Activated CD4-positive, alpha-beta T cell treated with anti-CD3 and anti-CD28 coated beads, Interleukin-2, amount 50 U/mL, for 24 hours (primary cell): ENCODE results near the gene PKIB.

Experiments used
- DNase-seq, 2 donors: peaks; one replicate each; pipeline ENCODE4 v3.0.0-alpha.2; 2020; ENCODE audit warnings: low read depth in 1 of 2, low spot score in 1 of 2

The PKIB gene

DNA sequence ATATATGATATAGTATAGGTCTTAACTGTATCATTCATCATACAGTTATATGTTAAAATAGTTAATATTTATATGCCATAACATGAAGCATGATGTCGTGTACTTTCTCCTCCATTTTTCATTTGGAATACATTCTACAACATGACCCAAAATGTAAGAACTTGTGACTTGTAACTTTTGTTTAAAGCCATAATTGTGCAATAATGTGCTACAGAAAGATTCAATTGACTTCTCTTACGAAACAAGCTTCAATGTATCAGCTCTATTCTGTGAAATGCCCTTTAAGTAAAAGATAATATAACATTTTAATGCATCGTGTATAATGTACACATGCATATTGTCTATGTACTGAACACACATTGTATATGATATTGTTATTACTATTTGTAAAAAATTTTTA, 92.6 kb downstream of the PKIB start:
- no peak for DNase-seq

DNA sequence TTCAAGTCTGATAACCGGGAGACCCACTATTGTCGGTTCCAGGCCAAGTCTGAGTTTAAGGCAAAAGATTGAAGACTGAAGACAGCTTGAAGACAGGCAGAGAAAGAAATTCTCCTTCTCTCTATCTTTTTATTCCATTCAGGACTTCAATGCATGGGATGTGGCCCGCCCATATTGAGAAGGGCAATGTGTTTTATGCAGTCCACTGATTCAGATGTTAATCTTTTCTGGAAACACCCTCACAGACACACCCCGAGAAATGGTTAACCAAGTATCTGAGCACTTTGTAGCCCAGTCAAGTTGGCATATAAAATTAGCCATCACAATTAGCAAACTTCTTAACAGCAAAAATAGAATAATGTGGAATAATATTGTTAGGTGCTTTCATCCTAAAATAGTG, 93.9 kb downstream of the PKIB start:
- no peak for DNase-seq

DNA sequence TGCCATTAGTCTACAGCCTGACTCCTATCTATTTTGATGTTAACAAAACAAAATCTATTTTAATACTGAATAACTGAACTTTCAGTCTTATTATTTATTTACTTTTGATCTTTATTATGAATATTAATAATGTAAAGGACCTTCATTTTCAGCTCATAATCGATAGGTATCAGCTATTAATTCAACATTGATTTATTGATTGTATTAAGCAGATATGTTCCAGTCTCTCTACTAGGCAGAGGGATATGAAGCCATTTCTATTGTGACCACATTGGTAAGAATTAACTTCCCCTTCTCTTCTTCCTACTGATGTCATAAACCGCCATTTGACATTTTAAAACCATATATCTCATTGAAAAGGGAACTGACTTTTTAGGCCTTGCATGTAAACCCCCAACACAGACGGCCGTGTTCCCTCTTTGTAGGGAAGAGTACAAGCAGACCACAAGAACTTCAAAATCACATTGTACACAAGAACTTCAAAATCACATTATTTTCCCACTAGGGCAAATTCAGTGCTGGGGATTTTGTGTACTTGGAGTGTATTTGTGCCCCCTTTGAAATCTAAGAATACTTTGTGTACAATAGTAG, 99.8 kb downstream of the PKIB start:
- no peak for DNase-seq

DNA sequence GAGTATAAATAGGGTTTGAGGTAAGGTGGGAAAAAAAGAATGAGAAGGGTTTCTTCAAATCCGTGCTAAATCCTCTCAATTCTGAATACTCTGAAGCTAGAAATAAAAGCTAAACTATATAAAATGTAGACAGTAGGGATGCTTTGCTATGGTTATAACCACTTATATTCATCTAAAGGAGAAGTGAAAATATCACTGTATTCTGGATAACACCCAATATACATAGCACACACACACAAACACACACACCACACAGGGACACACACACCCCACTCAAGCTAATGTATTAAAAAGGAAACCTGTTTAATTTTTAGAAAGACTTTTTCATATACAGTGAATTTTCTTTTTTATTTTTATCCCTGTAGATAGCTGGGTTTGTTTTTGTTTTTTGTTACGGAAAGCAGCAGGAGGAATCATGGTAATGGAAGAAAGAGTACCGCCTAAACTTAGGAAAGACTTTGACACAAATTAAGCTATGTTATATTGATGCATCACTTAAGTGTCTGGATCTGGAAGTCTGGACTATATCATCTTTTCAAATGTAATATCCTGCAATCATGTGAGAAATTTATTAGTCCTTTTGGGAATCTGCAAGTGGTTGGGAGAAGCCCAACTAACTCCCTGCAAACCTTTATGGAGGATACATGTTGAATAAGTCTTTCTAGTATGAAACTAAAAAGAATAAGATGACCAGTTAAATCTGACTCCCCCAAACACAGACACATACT, 100.9 kb downstream of the PKIB start:
- DNase-seq = no peak

DNA sequence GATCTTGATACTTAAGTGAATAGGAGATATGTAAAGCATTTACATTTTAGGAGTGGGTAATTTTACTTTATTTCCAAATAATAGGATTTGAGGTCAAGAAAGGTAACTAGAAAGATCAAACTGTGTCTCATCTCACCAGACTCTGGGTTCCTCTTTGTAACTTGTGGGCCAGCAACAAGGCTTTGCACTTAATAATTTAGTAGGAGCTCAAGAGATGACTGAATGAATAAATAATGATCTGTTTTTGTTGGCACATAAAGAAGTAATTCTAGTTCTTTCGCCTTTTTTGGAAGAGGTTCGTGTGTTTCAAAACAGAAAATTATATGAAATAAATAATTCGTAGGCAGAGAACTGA, 101.9 kb downstream of the PKIB start:
- no peak for DNase-seq

DNA sequence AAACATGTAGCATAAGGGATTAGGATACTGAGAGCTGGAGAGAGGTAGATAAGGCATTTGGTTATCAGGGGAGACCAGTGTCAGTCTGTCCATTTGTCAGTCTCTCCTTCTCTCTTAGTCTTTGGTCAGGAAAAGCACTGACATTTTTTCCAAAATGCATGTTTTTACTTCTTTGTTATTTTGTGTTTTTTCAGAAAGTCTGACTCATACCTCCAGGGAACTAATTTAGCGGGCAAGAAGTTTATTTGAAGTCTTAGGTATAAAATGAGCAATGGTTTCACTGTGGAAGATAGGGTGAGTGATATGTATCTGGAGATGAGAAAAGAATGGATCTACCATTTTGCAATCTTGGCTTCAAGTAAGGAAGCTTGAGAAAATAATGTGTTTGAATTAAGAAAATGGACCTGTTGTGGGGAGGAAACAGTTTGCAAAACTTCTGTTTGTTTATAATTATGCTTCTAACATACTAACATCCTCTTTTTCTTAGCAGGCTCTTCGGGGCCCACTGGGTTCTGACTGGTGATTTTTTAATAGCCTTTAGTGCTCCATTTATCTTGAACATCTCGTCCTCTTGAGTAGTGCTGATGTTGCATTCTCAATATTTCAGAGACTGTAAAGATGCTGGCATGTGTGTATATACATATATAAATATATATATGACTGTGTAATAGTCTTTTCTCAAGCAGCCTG, 102.4 kb downstream of the PKIB start:
- no peak for DNase-seq

DNA sequence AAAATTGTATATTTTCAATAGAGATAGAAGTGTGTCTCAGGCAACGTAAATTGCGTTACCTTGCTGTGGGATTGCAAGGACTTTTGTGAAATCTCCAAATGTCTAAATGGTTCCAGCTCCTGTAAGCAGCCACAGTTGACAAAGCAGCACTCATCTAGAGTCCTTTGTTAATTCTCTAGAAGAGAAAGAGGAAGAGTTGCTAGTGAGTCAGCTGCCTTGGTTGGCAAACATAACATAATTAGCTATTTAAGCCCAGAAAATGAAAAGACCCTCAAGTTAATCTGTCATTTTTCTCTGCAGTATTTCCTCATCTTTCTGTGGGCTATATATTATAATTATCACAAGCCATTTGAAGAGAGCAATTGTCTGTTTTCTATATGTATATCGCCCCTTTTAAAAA, 102.9 kb downstream of the PKIB start:
- DNase-seq = no peak

DNA sequence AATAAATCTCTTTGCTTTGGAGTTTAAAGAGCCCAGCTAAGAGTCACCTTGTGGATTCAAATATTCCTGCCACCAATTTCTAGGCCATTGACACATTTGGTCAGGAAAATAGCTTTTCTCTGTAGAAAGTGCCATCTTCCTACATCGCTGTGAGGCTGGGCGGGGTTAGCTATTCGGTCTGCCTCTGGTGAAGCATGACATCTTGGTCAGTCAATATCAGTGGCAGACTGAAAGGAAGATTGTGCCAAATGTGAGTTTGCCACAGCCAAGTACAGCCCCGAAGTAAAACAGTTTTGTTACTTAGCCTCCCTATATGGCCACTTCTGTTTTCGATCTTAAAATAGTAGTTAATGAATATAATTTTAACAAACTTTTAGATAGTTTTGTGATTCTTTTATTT, 103.9 kb downstream of the PKIB start:
- no peak for DNase-seq

DNA sequence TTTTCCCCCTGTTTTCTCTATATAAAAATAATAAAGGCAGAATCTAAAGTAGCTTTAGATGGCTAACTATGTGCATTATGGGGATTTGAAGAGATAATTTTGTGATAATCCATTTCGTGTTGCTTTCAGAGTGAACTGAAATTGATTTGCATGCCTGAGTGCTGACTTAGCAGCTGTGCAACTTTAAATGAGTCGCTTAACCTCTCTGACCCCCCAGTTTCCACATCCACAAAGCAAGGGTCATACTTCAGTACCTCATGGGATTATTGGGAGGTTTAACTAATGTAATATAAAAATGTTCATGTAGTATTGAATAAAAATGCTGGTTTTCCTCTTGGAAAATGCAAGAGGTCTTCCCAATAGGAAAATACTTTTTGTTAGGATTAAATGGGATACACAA, 105.5 kb downstream of the PKIB start:
- no peak for DNase-seq

DNA sequence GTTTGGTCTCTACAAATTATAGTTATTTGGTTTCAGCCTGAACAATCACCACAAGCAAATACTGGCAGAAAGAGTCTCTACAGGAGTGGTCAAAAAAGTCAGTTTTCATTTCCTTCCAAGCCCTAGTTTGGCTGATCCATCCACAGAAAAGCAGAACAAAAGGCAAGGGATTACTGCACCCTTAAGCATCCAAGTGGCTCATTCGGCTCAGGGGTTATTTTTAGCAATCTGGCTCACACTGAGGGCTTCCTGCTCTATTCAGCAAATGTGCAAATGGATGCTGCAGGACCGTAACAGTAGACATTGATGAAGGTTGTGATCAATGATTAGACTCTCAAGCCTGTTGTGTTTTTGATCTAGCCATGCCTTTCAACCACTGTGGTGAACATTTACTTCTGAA, 107.1 kb downstream of the PKIB start:
- DNase-seq = no peak

DNA sequence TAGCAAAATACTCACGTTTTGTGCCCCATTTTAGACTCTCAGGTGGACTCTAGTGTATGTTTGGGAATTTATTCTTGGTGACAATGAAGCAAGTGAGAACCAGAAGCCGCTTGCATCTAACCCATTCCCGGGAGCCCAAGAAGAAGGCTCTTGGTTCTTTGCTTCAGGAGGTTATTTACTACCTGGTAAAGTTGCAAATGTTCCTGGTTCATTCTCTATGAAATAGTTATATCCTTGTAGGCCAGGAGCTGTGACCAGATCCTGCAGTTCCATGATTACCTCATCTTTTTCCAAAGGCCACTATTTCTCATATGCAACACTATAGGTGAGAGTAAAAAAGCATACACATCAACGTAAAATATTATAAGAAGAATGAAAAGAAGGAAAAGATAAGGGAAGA, 108.4 kb downstream of the PKIB start:
- no peak for DNase-seq

DNA sequence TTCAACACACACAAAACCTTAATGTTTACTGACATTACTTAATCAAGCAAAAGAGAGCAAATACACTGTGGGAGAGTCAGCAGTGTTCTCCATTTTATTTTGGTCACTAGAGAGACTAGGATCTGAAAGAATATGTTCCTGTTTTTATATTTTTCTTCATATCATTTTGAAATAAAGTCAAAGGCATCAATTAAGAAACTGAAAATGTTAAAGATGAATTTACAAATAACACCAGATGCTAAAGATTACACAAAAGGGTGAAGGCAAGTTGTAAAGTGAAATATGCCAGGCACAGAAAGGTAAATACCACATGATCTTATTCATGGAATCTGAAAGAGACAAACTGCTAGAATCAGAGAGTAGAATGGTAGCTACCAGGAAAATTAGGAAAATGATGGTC, 109.0 kb downstream of the PKIB start:
- DNase-seq = no peak

DNA sequence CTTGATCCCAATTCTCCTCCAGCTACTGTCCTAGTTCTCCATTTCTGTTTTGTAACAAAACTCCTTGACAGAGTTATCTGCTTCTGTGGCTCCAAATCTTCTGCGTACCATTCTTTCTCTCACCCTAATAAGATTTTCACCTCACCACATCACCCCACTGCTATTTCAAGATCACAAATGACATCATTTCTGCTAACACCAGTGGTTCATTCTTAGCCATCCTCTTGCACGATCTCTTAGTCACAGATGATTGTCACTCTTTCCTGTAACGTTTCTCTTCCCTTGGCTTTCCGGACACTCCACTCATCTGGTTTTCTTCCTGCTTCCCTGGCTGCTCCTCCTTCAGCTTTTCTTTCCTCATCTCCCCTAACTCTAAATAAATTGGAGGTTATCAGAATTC, 112.5 kb downstream of the PKIB start:
- no peak for DNase-seq

DNA sequence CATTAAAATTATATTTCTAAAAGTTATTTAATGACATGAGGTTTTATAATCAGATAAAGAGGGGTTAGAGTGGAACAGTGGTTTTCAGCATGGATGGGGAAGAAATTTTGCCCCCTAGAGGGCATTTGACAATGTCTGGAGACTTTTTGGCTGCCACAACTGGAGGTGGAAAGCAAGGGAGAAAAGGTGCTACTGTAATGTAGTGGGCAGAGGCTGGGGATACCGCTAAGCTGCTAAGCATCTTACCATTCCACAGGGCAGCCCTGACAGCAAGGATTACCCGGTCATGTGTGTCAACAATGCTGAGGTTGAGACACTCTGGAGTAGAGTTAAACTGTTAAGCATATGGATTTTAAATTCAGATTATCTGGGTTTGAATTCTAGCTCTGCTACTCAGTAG, 116.4 kb downstream of the PKIB start:
- DNase-seq = no peak

DNA sequence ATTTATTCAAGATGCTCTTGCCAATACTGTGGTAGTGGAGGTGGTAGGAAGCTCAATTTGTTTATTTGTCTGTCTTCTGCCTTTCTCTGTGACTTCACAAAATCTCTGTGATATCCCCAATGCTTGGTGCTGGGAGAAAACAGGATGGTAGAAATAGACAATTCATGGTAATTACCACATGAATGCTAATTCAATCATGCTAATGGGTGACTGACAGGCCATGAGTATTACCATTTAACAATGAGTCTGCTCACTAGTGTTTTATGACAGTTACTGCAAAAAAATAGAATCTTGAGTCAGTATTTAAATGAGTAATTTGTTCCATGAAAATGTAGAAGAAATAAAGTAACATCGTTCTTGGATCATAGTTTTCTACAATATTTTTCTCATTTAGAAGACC, 117.0 kb downstream of the PKIB start:
- no peak for DNase-seq

DNA sequence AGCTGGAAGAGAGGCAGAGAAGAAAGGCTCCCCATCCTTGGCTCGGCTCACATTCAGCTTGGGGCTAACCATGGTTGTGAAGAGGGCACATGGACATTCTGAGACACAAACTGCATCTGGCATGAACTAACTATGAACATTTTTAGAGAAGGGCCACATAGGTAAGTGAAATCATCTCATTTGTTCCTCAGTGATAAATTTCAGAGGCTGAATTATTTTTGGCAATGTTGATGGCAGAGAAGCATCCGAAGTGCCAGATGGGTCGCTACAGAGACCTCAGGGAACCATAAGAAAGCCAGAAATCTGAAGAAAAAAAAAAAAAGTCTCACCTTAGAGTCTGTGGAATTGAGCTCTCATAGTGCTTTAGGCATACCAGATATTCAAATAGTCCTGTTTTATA, 120.1 kb downstream of the PKIB start:
- DNase-seq = no peak

DNA sequence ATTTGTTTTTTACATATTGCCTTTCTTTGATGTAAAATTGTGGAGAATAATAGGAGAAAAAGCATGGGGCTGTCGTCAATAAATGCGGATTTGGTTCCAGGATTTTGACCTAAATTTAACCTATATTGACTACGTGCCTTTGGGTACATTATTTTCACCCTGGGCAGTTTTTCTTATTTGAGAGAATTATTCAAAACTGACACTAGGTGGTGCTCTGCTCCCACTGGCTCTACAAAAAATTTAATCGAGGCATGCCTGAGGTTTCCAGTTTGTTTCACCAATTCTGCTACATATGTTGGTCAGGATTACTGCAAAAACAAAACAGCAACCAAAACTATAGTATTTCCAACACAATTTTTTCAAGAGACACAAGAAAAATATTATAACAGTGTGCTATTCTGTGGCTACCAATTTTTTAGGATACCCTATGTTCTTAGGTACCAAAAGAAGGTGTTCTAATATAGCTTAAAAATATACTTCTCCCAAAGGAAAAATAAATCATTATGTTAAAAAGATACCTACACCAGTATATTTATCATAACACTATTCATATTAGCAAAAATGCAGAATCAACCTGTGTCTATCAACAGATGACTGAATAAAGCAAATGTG, 120.7 kb downstream of the PKIB start:
- no peak for DNase-seq

DNA sequence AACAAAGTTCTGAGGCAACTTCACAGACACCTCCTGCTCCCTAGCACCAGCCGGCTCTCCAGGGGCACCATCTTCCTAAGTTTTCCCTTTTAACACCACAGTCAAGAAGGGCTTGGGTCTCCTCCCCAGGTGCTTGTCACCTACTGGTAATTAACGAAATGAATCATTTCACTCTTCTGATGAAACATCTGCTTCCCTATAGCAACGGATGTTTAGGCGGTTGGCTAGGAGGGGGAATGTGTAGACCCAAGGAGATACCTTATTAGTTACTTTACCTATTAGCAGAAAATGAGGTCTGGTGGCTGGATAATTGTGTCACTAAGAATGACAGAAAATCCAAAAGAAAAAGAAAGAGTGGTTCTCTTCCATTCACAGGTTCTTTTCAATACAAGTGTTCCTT, 123.1 kb downstream of the PKIB start:
- no peak for DNase-seq

DNA sequence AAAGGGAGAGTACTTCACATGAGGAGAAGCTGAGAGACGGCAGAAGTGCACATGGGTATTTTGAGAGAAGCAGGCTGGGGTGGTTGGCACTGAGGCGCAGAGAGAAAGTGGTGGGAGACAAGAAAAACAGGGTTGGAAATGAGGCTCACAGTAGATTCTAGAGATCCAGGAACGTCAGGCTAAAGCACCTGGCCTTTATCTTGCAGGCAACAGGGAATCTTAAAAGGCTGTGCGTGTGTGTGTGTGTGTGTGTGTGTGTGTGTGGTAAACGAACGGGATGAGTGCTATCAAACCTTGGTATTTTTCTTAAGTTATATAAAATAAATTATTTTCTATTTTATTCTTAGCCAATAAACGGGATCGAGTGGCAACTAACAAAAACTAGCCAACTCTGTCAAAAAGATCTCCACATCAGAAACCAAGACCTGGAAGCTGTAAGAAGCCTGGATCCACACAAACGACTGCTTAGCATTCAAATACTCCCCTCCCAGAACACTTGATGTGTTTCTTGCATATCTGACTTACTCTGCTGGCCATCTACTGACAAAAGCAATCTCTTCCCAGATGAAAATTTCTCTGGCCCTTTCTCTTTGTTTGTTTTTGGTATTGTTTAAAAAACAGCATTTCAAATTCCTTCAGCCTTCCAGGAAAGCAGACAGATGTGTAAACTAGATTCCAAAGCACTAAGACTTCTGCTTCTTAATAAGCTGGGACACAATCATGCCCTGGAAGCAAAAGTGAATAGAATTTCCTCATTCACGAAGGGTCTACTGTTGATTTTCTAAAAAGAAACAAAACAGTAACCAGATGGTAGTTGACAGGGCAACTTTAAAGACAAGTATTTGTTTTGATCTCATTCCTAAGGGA, 124.6 kb downstream of the PKIB start:
- DNase-seq = no peak

DNA sequence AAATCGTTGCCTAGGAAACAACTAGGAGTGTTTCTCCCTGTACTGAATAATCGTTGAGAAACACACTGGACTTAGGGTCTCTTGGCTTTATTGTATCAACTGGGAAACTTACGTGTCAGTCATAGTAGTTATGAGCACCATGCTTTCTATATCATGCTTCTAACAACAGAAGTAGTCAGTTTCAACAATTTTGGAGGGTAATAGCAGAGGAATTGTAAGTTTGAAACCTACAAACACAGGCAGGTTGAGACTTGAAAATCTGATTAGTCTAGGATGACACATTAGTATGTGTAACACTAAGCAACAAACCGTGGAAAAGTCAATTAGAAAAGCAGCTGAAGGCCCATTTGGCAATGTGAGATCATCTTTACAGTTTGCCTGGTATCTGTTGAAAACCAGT, 125.4 kb downstream of the PKIB start:
- DNase-seq = no peak

DNA sequence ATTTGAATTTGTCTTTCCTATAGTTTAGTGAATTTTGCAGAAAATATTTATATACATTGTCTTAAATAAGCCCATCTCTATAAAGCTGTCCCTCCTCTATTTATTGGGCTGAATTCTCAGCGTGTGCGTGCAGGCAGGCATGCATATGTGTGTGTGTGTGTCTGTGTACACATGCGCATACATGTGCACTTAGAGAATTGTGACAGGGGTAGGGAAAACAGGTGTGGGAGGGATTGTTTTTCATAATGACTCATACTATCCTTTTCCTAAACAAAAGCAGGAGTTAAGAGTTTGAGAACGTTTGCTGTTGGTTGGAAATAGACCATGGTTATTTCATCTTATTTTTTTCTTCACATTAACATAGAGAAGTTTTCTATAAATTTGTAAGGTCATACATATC, 126.0 kb downstream of the PKIB start:
- DNase-seq = no peak
